Endodermal cell (in vitro differentiated cells): ENCODE measurements around the gene SLC39A5. TPM values are rescaled to one million over a fixed set of nuclear protein-coding genes. Genes with fewer than 3 reads are reported as not detected.

ENCODE experiments used
- DNase-seq: peaks from one replicate; pipeline ENCODE4 v3.0.0-alpha.2; 2017
- H3K27ac ChIP-seq: 2 replicates; pipeline ENCODE4 v1.5.1; 2013; ENCODE audit warnings: mild to moderate bottlenecking, low read depth, low read length, moderate library complexity
- H3K27me3 ChIP-seq: 2 replicates; pipeline ENCODE4 v1.6.1; 2013; ENCODE audit warnings: mild to moderate bottlenecking, low read length, moderate library complexity; ENCODE audit not compliant: insufficient read depth, control insufficient read depth, poor library complexity, severe bottlenecking
- H3K36me3 ChIP-seq: 2 replicates; pipeline ENCODE4 v1.7.0; 2013; ENCODE audit warnings: mild to moderate bottlenecking, low read length, moderate library complexity; ENCODE audit not compliant: control insufficient read depth, insufficient read depth
- H3K4me1 ChIP-seq: one replicate; pipeline ENCODE4 v1.7.0; 2013; ENCODE audit warnings: low read length; ENCODE audit not compliant: control insufficient read depth, insufficient read depth
- H3K4me3 ChIP-seq: 2 replicates; pipeline ENCODE4 v1.5.1; 2013; ENCODE audit warnings: mild to moderate bottlenecking, low read length, moderate library complexity
- H3K9ac ChIP-seq: 2 replicates; pipeline ENCODE4 v1.6.1; 2013; ENCODE audit warnings: mild to moderate bottlenecking, low read length, moderate library complexity; ENCODE audit not compliant: poor library complexity, severe bottlenecking; ENCODE audit errors: extremely low read depth
- H3K9me3 ChIP-seq: 2 replicates; pipeline ENCODE4 v1.6.1; 2013; ENCODE audit warnings: mild to moderate bottlenecking, low read length, moderate library complexity; ENCODE audit not compliant: control insufficient read depth
- H3K27ac Mint-ChIP-seq: 2 replicates; pipeline ENCODE4 v1.8.0; 2020; ENCODE audit warnings: mixed read lengths
- H3K27me3 Mint-ChIP-seq: 2 replicates; pipeline ENCODE4 v1.8.0; 2021; ENCODE audit warnings: mild to moderate bottlenecking, mixed read lengths; ENCODE audit not compliant: insufficient read depth
- H3K36me3 Mint-ChIP-seq: 2 replicates; pipeline ENCODE4 v1.8.0; 2020; ENCODE audit warnings: low read depth, mixed read lengths
- H3K4me1 Mint-ChIP-seq: 2 replicates; pipeline ENCODE4 v1.8.0; 2020; ENCODE audit warnings: mixed read lengths
- H3K4me3 Mint-ChIP-seq: 2 replicates; pipeline ENCODE4 v1.8.0; 2020; ENCODE audit warnings: mild to moderate bottlenecking, moderate library complexity, mixed read lengths
- H3K9me3 Mint-ChIP-seq: 2 replicates; pipeline ENCODE4 v1.8.0; 2020; ENCODE audit warnings: mild to moderate bottlenecking, mixed read lengths
- WGBS, 2 experiments: methylation state at CpG; one replicate each; pipeline versions ENCODE4 v1.1.5 to v1.1.7; 2013; ENCODE audit warnings: missing lambda C conversion rate in 2 of 2, mixed read lengths in 1 of 2; ENCODE audit not compliant: insufficient coverage in 1 of 2, insufficient read length in 1 of 2; 5-methylcytosine and 5-hydroxymethylcytosine counted together
- total RNA-seq, 2 donors: library from RNA; stranded (reverse); fragmentation: NEBNext Ultra II Directional in 1 of 2; extraction: Animal tissue kit (Norgen Biotek cat#: 25700) in 1 of 2; gene quantifications; 2 replicates in 1 of 2; 3 replicates in 1 of 2; pipeline ENCODE4 v1.2.1, GENCODE V29; 2021
- TF ChIP-seq, protein P1 (sequence below): fragments of 200-600 bp; sonication (generic); conservative IDR thresholded peaks from 2 replicates; pipeline ENCODE4 v1.5.0; 2021; ENCODE audit warnings: antibody characterized with exemption, mild to moderate bottlenecking

Gene SLC39A5
- total RNA-seq, 2 donors from 2014 or later, result 2.5 to 3.2 TPM

DNA sequence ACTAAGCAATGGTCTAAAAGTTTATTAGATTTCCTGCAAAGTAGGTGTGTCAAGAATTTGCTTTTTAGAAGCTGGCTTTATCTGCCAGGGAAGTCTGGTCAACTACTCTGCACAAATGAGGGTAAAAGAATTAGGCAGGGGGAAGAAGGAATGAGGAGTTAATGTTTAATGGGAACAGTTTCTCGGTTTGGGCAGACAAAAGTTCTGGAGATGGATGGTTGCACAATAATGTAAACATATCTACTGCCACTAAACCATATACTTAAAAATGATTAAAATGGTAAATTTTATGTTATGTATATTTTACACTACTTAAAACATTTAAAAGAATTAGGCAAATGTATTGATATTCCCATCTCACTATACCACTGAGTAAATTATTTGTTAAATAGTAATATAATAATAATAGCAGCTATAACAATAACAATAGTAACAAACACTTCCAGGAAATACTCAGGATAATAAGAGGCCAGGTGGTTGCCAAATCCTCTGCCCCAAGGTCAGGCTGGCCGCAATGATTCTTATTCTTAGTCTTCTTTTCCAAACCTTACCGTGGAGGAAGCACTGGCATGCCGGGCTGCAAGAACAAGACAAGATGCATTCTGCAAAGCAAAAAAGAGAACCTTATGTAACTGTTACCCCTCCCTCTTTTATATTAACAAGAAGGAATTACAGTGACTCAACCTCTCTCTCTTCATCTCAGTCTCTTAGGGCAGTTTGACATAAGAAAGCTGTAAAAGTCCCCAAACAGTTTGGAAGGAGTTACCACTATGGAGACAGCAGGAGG lies 56.4 kb downstream of the SLC39A5 start:
- TF ChIP-seq, protein P1, sequence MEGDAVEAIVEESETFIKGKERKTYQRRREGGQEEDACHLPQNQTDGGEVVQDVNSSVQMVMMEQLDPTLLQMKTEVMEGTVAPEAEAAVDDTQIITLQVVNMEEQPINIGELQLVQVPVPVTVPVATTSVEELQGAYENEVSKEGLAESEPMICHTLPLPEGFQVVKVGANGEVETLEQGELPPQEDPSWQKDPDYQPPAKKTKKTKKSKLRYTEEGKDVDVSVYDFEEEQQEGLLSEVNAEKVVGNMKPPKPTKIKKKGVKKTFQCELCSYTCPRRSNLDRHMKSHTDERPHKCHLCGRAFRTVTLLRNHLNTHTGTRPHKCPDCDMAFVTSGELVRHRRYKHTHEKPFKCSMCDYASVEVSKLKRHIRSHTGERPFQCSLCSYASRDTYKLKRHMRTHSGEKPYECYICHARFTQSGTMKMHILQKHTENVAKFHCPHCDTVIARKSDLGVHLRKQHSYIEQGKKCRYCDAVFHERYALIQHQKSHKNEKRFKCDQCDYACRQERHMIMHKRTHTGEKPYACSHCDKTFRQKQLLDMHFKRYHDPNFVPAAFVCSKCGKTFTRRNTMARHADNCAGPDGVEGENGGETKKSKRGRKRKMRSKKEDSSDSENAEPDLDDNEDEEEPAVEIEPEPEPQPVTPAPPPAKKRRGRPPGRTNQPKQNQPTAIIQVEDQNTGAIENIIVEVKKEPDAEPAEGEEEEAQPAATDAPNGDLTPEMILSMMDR, result no peak
- peaks cover 70% of the 10 kb centered on the region for H3K36me3 ChIP-seq
- no peaks in the 10 kb centered on the region for H3K27me3 ChIP-seq
- DNase-seq, result no peak
- H3K4me3 ChIP-seq, result no peak overlapping the region
- H3K9me3 Mint-ChIP-seq, result no peaks in the 10 kb centered on the region
- H3K27ac Mint-ChIP-seq, result no peak overlapping the region
- H3K4me1 ChIP-seq, result no peaks in the 10 kb centered on the region
- no peak overlapping the region for H3K9ac ChIP-seq
- H3K4me3 Mint-ChIP-seq, result no peak overlapping the region
- WGBS, 2 experiments, result 99 to 100% methylated on average over 2 to 3 of the region's 4 CpGs
- no peaks in the 10 kb centered on the region for H3K9me3 ChIP-seq
- H3K27ac ChIP-seq, result no peak overlapping the region
- H3K4me1 Mint-ChIP-seq, result peaks cover 1% of the 10 kb centered on the region
- H3K36me3 Mint-ChIP-seq, result peaks cover 54% of the 10 kb centered on the region
- no peaks in the 10 kb centered on the region for H3K27me3 Mint-ChIP-seq

Other genes with a start within 250 kb of the SLC39A5 start
- gene SUOX, start 232.8 kb upstream of the SLC39A5 start, total RNA-seq, result 10 to 100 TPM; 23.2 to 27.5 TPM
- 10 to 100 TPM in 1 of 2 donors, 1 to 10 TPM in 1; 9.8 to 10.2 TPM for gene IKZF4, start 209.0 kb upstream of the SLC39A5 start, total RNA-seq
- 10 to 100 TPM; 35.8 to 58.6 TPM for gene RPS26, start 188.1 kb upstream of the SLC39A5 start, total RNA-seq
- 10 to 100 TPM; 45.7 to 51.8 TPM for gene ERBB3, start 149.9 kb upstream of the SLC39A5 start, total RNA-seq
- gene PA2G4, start 125.5 kb upstream of the SLC39A5 start, total RNA-seq, result 100 to 1,000 TPM; 128 to 161 TPM
- gene RPL41, start 113.4 kb upstream of the SLC39A5 start, total RNA-seq, result 1,000 to 10,000 TPM; 4,305 to 4,379 TPM
- gene ZC3H10, start 111.8 kb upstream of the SLC39A5 start, total RNA-seq, result 1 to 10 TPM; 7.9 to 9.1 TPM
- 100 to 1,000 TPM in 1 of 2 donors, 10 to 100 TPM in 1; 97.0 to 118 TPM for gene ESYT1, start 101.8 kb upstream of the SLC39A5 start, total RNA-seq
- gene MYL6B, start 77.5 kb upstream of the SLC39A5 start, total RNA-seq, result 100 to 1,000 TPM; 153 to 191 TPM
- 1,000 to 10,000 TPM; 1,640 to 1,647 TPM for gene MYL6, start 71.7 kb upstream of the SLC39A5 start, total RNA-seq
- 100 to 1,000 TPM; 127 to 129 TPM for gene SMARCC2, start 40.6 kb upstream of the SLC39A5 start, total RNA-seq
- 10 to 100 TPM; 45.8 to 48.9 TPM for gene RNF41, start 8.1 kb upstream of the SLC39A5 start, total RNA-seq
- gene NABP2, start 5.7 kb upstream of the SLC39A5 start, total RNA-seq, result 10 to 100 TPM; 27.0 to 35.1 TPM
- gene ANKRD52, start 28.3 kb downstream of the SLC39A5 start, total RNA-seq, result 10 to 100 TPM; 39.3 to 54.9 TPM
- 10 to 100 TPM; 20.5 to 23.2 TPM for gene COQ10A, start 36.9 kb downstream of the SLC39A5 start, total RNA-seq
- gene CS, start 70.3 kb downstream of the SLC39A5 start, total RNA-seq, result 100 to 1,000 TPM; 134 to 167 TPM
- gene CNPY2, start 85.9 kb downstream of the SLC39A5 start, total RNA-seq, result 100 to 1,000 TPM; 183 to 198 TPM
- 10 to 100 TPM; 66.5 to 90.3 TPM for gene PAN2, start 103.9 kb downstream of the SLC39A5 start, total RNA-seq
- gene IL23A, start 108.8 kb downstream of the SLC39A5 start, total RNA-seq, result 10 to 100 TPM in 1 of 2 donors, 1 to 10 TPM in 1; 4.6 to 10.4 TPM
- 100 to 1,000 TPM; 107 to 112 TPM for gene STAT2, start 130.1 kb downstream of the SLC39A5 start, total RNA-seq
- not detected for gene APOF, start 132.8 kb downstream of the SLC39A5 start, total RNA-seq
- 10 to 100 TPM; 64.5 to 85.3 TPM for gene TIMELESS, start 219.4 kb downstream of the SLC39A5 start, total RNA-seq
- not detected for gene MIP, start 224.6 kb downstream of the SLC39A5 start, total RNA-seq
- 1 to 10 TPM; 2.9 to 3.8 TPM for gene SPRYD4, start 238.5 kb downstream of the SLC39A5 start, total RNA-seq